Sigmoid colon (tissue), 4 donors: ENCODE measurements around the gene LDLRAD3.

Source experiments
- POLR2AphosphoS5 ChIP-seq, 4 donors: sonication (generic); formaldehyde crosslinking; IDR thresholded peaks; one replicate each; pipeline ENCODE4 v1.6.1; 2017; ENCODE audit warnings: antibody characterized with exemption in 4 of 4
- TF ChIP-seq, protein P1 (sequence below), 4 experiments: fragments of 450-650 bp in 3 of 4; fragments of 200-600 bp in 1 of 4; IDR thresholded peaks; one replicate each; pipeline ENCODE4 v1.5.1; 2016 to 2019; ENCODE audit warnings: antibody characterized with exemption in 4 of 4, mild to moderate bottlenecking in 3 of 4, moderate library complexity in 2 of 4

DNA sequence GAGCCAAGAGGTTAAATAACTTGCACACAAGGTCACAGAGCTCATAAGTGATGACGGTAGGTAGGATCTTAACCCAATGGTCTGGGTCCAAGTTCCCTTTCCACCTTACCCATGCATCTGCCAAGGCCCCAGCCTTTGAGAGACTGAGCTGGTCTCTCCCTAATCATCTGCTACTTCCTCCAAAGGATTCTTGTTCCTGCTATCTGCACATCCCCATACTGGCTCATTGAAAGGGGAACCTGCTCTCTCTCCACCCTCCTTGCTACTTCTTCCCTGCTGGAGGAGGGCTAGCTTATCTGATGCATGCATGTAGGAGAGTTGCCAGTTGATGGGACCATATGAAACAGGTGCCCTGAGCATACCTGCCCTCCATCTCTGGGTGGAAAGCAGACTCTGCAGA lies 297.6 kb downstream of the LDLRAD3 start:
- TF ChIP-seq, protein P1, sequence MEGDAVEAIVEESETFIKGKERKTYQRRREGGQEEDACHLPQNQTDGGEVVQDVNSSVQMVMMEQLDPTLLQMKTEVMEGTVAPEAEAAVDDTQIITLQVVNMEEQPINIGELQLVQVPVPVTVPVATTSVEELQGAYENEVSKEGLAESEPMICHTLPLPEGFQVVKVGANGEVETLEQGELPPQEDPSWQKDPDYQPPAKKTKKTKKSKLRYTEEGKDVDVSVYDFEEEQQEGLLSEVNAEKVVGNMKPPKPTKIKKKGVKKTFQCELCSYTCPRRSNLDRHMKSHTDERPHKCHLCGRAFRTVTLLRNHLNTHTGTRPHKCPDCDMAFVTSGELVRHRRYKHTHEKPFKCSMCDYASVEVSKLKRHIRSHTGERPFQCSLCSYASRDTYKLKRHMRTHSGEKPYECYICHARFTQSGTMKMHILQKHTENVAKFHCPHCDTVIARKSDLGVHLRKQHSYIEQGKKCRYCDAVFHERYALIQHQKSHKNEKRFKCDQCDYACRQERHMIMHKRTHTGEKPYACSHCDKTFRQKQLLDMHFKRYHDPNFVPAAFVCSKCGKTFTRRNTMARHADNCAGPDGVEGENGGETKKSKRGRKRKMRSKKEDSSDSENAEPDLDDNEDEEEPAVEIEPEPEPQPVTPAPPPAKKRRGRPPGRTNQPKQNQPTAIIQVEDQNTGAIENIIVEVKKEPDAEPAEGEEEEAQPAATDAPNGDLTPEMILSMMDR (IDR thresholded peaks at IDR 0.05): no peak
- TF ChIP-seq POLR2AphosphoS5 (IDR thresholded peaks at IDR 0.05): no peak
